LNCaP clone FGC (cell line): ENCODE data around the gene CCDC7.
A peak's percentile ranks its signal among the peaks of the same experiment; 100 is the strongest.
"Not testable (repeated sequence)": the region's sequence is repeated elsewhere in the genome, so short reads cannot be mapped to it uniquely, and the experiment has no call there.

Source experiments
- DNase-seq: peaks from one replicate; pipeline ENCODE4 v3.0.0-alpha.2; 2011; ENCODE audit warnings: low read depth
- H3K4me3 ChIP-seq: 2 replicates; pipeline ENCODE4 v1.5.1; 2011; ENCODE audit warnings: mild to moderate bottlenecking, low read depth, low read length, control low read depth
- CTCF ChIP-seq: IDR thresholded peaks from 2 replicates; pipeline ENCODE4 v1.5.1; 2012; ENCODE audit warnings: mild to moderate bottlenecking; ENCODE audit not compliant: control insufficient read depth, insufficient read depth; ENCODE audit errors: extremely low read depth

Gene CCDC7

GRCh38 chr10:32680803-32681557 is 235.0 kb downstream of the CCDC7 start:
- no peak for TF ChIP-seq CTCF
- DNase-seq = no peak
- H3K4me3 ChIP-seq = no peak overlapping the region

- H3K4me3 ChIP-seq = no peak overlapping the region
- no peak for TF ChIP-seq CTCF
- DNase-seq = no peak
These were observed 238.4 kb downstream of the CCDC7 start for GRCh38 chr10:32684291-32684690.

GRCh38 chr10:32687116-32687515 is 241.2 kb downstream of the CCDC7 start:
- no peak for TF ChIP-seq CTCF
- H3K4me3 ChIP-seq = no peak overlapping the region
- DNase-seq = no peak

GRCh38 chr10:32687546-32687945 is 241.6 kb downstream of the CCDC7 start:
- H3K4me3 ChIP-seq = no peak overlapping the region
- no peak for TF ChIP-seq CTCF
- DNase-seq = no peak

- TF ChIP-seq CTCF = no peak
- no peak for DNase-seq
- no peak overlapping the region for H3K4me3 ChIP-seq
These were observed 246.2 kb downstream of the CCDC7 start for GRCh38 chr10:32692174-32692573.

- TF ChIP-seq CTCF = no peak
- no peak overlapping the region for H3K4me3 ChIP-seq
- DNase-seq = peak; percentile 92
These were observed 247.6 kb downstream of the CCDC7 start for GRCh38 chr10:32693441-32693979.

- not testable (repeated sequence) for H3K4me3 ChIP-seq, DNase-seq
These were observed 253.7 kb downstream of the CCDC7 start for GRCh38 chr10:32699683-32700082.
